HUES64 (cell line): ENCODE results near the gene G6PD.

ENCODE experiments used
- H3K27ac ChIP-seq: 2 replicates; pipeline ENCODE4 v1.7.0; 2013; ENCODE audit warnings: low read depth, low read length, inconsistent platforms
- H3K27me3 ChIP-seq: 2 replicates; pipeline ENCODE4 v1.6.1; 2013; ENCODE audit warnings: mild to moderate bottlenecking, low read length; ENCODE audit not compliant: insufficient read depth
- H3K36me3 ChIP-seq: 2 replicates; pipeline ENCODE4 v1.6.1; 2013; ENCODE audit warnings: mild to moderate bottlenecking, low read length; ENCODE audit not compliant: insufficient read depth
- H3K4me1 ChIP-seq: 2 replicates; pipeline ENCODE4 v1.6.1; 2013; ENCODE audit warnings: mild to moderate bottlenecking, low read length, moderate library complexity; ENCODE audit not compliant: insufficient read depth
- H3K4me3 ChIP-seq: 2 replicates; pipeline ENCODE4 v1.5.1; 2013; ENCODE audit warnings: mild to moderate bottlenecking, low read length, moderate library complexity
- H3K9ac ChIP-seq: 2 replicates; pipeline ENCODE4 v1.6.1; 2013; ENCODE audit warnings: mild to moderate bottlenecking, low read depth, low read length
- H3K9me3 ChIP-seq: 2 replicates; pipeline ENCODE4 v1.6.1; 2013; ENCODE audit warnings: low read depth, low read length; ENCODE audit not compliant: insufficient read depth
- WGBS: fragments of 150-250, 120-280 bp; methylation state at CpG from one replicate; pipeline ENCODE4 v1.1.7; 2013; ENCODE audit warnings: missing lambda C conversion rate; 5-methylcytosine and 5-hydroxymethylcytosine counted together

Gene G6PD

DNA sequence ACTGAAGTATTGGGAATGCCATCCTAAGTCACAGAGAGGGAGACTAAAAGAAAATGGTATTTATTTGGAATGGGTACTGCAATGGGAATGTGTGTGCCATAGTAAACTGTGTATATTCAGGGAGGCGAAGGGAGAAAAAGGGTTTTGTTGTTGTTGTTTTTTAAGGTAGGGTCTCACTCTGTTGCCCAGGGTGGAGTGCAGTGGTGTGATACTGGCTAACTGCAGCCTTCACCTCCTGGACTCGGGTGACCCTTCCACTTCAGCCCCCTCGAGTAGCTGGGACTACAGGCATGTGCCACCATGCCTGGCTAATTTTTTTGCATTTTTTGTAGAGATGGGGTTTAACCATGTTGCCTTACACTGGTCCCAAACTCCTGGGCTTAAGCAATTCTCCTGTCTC is 51.9 kb downstream of the G6PD start:
- Histone ChIP-seq H3K9me3 (no peaks in the 10 kb centered on the region), H3K9ac (no peak overlapping the region), H3K27ac (no peak overlapping the region), H3K4me3 (no peak overlapping the region), H3K4me1 (no peaks in the 10 kb centered on the region), H3K36me3 (no peaks in the 10 kb centered on the region), H3K27me3 (no peaks in the 10 kb centered on the region)
- WGBS = 79% methylated on average over 3 of the region's 3 CpGs

DNA sequence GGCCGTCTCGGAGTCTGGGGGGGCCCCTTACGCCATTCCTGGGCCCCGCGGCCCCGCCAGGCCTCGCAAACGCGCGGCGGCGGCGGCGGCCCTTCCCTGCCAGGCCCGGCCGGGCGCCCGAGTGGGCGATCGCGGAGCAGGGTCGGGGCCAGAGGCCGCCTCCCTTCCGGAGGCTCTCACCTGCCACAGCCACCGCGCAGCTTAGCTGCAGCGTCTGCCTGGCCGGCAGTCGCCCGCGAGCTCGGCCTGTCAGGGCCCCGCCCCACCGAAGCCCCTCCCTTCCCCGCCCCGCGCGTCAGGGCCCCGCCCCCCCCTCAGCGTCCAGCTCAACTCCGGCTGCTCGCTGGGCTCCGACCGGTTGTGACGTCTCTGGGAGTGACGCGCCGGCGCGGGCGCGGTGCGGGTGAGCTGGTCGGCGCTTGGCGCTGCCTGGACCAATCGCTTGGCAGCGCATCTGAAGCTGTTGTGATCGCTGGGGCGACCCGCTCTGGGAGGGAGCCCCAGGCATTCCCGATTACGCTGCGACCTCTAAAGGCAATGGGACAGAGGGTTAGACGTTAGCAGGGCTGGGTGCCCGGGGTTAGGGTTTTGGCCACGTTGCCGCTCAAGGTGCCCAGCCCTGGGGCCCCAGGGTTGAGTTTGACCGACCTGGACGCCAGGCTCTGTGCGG is 56.1 kb downstream of the G6PD start, which contains the start of gene SLC10A3:
SLC10A3 (minus strand) TSS at position 216 of the 670 bp plus-strand sequence. CDS start 1,689 bp downstream, outside the sequence.
- peak within 1 kb of the TSS; percentile 95; the same call in 1 of the 2 replicates for H3K27ac ChIP-seq
- H3K4me3 ChIP-seq = peak within 1 kb of the TSS; percentile 64
- H3K9ac ChIP-seq = peak within 1 kb of the TSS; percentile 71
- WGBS = under 1% methylated on average over 65 of the region's 71 CpGs
- H3K4me1 ChIP-seq = no peaks in the 10 kb centered on the region
- no peaks in the 10 kb centered on the region for H3K27me3 ChIP-seq
- H3K36me3 ChIP-seq = no peaks in the 10 kb centered on the region
- no peaks in the 10 kb centered on the region for H3K9me3 ChIP-seq

GRCh38 chrX:154490021-154490413 is 56.6 kb downstream of the G6PD start:
- H3K9me3 ChIP-seq = no peaks in the 10 kb centered on the region
- peaks cover 4% of the 10 kb centered on the region for H3K36me3 ChIP-seq
- H3K27ac ChIP-seq = no peak overlapping the region
- 8% methylated on average over 19 of the region's 19 CpGs for WGBS
- peak overlapping the region; percentile 59 for H3K4me3 ChIP-seq
- peak overlapping the region; percentile 30; the same call in 1 of the 2 replicates for H3K9ac ChIP-seq
- H3K4me1 ChIP-seq = no peaks in the 10 kb centered on the region
- no peaks in the 10 kb centered on the region for H3K27me3 ChIP-seq

DNA sequence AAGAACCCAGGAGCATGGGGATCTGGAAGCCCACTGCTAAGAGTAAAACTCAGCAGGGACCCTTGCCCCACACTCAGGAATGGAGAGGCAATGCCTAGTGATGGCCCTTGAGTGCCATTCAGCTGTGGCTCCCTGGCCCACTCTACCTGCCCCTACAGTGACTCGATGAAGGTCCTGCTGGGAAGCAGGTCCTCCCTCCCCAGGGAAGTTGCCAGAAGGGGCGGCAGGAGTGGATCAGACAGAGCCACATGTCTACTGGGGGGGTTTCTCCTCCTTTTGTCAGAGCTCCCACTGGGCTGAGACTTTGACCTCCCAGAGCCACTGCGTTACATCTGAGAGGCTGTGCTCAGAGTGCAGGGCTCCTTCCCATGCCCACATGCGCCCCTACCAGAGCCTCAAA is 57.5 kb downstream of the G6PD start:
- H3K36me3 ChIP-seq = peaks cover 12% of the 10 kb centered on the region
- WGBS = 94% methylated on average over 4 of the region's 4 CpGs
- H3K27me3 ChIP-seq = no peaks in the 10 kb centered on the region
- H3K9me3 ChIP-seq = no peaks in the 10 kb centered on the region
- no peak overlapping the region for H3K4me3 ChIP-seq
- H3K9ac ChIP-seq = no peak overlapping the region
- H3K27ac ChIP-seq = no peak overlapping the region
- no peaks in the 10 kb centered on the region for H3K4me1 ChIP-seq

DNA sequence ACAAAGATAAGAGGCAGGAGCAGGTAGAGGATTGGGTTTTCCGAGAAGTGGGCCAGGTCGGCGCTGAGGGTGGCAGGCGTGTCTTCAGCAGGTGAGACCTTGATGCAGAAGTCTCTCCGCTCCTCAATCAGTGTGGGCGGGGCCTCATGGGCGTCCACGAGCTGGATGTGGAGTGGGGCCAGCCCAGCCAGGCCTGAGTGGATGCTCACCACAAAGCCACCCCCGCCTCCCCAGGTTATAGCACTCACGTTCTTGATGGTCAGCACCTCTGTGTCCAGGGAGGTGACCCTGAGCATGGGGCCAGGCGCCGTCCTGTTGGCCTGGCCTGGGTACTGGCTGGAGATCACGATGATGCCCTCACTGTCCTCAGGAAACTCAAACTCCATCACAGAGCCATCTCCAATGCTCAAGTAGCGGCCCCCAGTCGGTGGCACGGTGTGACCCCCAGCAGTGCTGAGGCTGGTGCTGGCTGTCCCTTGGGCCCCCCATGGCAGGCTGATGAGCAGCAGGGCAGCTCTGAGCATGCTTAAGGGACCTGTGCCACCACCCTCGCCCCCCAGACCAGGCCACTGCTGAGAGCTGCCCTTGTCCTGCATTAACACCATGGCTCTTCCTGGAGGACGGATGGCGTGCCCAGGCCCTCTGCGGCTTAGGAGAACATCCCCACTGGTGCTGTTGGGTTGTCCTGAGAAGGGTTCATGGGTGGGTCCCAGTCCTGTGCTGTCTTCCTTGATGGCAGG is 58.1 kb downstream of the G6PD start:
- Histone ChIP-seq H3K4me1 (no peaks in the 10 kb centered on the region), H3K9me3 (no peaks in the 10 kb centered on the region), H3K27me3 (no peaks in the 10 kb centered on the region), H3K27ac (no peak overlapping the region), H3K9ac (no peak overlapping the region), H3K36me3 (peaks cover 19% of the 10 kb centered on the region), H3K4me3 (no peak overlapping the region)
- WGBS = 95% methylated on average over 20 of the region's 20 CpGs

GRCh38 chrX:154487518-154488290 is 58.9 kb downstream of the G6PD start:
- peaks cover 22% of the 10 kb centered on the region for H3K36me3 ChIP-seq
- no peak overlapping the region for H3K27ac ChIP-seq
- H3K9ac ChIP-seq = no peak overlapping the region
- no peaks in the 10 kb centered on the region for H3K27me3 ChIP-seq
- WGBS = 96% methylated on average over 28 of the region's 28 CpGs
- H3K9me3 ChIP-seq = no peaks in the 10 kb centered on the region
- H3K4me1 ChIP-seq = no peaks in the 10 kb centered on the region
- no peak overlapping the region for H3K4me3 ChIP-seq

GRCh38 chrX:154486396-154487207 is 60.0 kb downstream of the G6PD start, which contains the start of gene UBL4A:
UBL4A (minus strand) TSS chrX:154486615; CDS start chrX:154486584, 31 bp downstream.
- WGBS = under 1% methylated on average over 88 of the region's 95 CpGs

DNA sequence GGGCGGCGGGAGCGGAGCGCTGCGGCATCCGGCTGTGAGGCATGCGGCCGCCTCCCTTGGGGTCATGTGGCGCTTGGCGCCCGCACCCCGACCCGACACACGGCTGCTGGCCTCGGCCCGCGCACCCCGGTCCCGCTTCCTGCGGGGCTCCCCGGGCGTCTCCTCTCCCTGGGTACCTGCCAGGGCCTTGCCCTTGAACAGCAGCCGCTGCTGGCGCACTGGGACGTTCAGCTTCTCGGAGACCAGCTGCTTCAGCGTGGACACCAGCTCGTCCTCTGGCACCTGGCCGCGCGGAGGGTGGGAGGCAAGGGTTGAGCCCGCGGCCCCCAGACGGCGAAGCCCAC is 60.6 kb downstream of the G6PD start:
- H3K4me3 ChIP-seq = peak overlapping the region; percentile 66
- WGBS = 1% methylated on average over 35 of the region's 35 CpGs
- peaks cover 22% of the 10 kb centered on the region for H3K36me3 ChIP-seq
- no peaks in the 10 kb centered on the region for H3K9me3 ChIP-seq
- H3K4me1 ChIP-seq = no peaks in the 10 kb centered on the region
- no peak overlapping the region for H3K27ac ChIP-seq
- H3K9ac ChIP-seq = peak overlapping the region; percentile 69
- no peaks in the 10 kb centered on the region for H3K27me3 ChIP-seq

More at GRCh38 chrX:154486396-154487207, 60.0 kb downstream of the G6PD start, which contains the start of gene UBL4A:
- Histone ChIP-seq H3K27me3 (no peaks in the 10 kb centered on the region), H3K36me3 (peaks cover 22% of the 10 kb centered on the region), H3K27ac (no peak within 1 kb of the TSS), H3K9me3 (no peaks in the 10 kb centered on the region), H3K4me3 (peak within 1 kb of the TSS; percentile 66), H3K4me1 (no peaks in the 10 kb centered on the region), H3K9ac (peak within 1 kb of the TSS; percentile 69)

DNA sequence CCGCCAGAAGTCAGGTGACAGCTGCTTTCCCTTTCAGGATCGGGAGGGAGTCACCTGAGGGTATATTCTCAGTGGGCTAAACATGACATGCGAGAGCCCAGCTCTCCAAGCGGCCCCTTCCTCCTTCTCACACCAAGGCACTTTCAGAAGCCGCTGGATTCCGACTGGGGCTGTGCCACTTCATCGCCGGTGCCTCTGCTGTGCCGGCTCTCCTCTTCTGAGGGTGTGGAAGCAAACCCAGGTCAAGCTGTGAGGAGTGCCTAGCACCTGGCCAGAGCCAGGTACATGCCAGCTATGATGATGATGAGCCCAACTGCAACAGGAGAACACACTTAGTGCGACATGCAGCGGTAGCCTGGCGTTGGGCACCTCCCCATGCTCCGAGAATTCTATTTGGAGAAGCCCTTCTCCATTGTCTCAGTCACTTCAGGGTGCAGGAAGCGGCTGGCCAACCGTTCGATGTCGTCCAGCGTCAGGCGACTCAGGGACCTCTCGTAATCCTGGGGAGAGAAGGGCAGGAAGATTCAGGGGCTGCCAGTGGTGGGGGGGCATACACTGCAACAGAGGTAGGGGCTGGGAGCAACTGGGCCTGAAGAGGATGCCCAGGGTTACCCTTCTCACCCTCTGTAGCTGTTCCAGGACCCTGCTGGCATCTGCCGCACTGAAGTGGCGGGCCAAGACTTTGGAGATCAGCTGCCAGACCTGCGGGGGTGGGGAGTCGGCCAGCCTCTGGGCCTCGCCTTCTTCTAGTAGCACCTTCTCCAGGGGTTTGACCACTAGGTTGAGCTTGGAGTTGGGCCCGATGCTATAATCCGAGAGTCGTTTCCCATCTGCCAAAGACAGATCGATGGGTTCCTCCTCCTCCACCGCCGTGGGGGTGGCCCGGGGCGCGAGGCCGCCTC is 61.2 kb downstream of the G6PD start:
- H3K27ac ChIP-seq = no peak overlapping the region
- no peaks in the 10 kb centered on the region for H3K9me3 ChIP-seq
- H3K4me3 ChIP-seq = peak overlapping the region; percentile 66
- no peaks in the 10 kb centered on the region for H3K27me3 ChIP-seq
- H3K9ac ChIP-seq = peak overlapping the region; percentile 69; the same call in 1 of the 2 replicates
- H3K4me1 ChIP-seq = no peaks in the 10 kb centered on the region
- peaks cover 22% of the 10 kb centered on the region for H3K36me3 ChIP-seq
- 54% methylated on average over 35 of the region's 35 CpGs for WGBS
